ENCODE measurements around the gene KCNT1.

KCNT1 gene

DNA sequence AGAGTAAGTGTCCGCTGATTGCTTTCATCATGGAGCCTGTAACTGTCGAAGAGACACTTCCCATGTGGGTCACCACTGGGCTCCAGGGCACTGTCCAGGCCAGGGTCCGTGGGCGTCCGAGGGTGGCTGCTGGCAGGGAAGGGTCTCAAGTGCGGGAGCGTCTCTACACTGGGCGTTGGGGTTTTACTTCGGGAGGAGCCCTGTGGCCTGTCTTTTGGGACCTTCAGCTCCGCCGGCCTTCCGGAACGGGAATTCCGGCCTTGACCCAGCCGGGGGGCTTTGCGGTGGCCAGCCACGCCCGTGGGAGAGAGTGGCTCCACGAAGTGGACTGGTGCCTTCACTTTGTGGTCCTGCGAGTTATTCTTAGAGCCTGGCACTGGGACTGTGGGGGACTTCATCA lies 119.1 kb downstream of the KCNT1 start:
- H3K4me3 ChIP-seq (ENCODE audit: low read depth, low read length), result no peak overlapping the region
- no peak for DNase-seq (ENCODE audit: low read depth)
- TF ChIP-seq, protein P1, sequence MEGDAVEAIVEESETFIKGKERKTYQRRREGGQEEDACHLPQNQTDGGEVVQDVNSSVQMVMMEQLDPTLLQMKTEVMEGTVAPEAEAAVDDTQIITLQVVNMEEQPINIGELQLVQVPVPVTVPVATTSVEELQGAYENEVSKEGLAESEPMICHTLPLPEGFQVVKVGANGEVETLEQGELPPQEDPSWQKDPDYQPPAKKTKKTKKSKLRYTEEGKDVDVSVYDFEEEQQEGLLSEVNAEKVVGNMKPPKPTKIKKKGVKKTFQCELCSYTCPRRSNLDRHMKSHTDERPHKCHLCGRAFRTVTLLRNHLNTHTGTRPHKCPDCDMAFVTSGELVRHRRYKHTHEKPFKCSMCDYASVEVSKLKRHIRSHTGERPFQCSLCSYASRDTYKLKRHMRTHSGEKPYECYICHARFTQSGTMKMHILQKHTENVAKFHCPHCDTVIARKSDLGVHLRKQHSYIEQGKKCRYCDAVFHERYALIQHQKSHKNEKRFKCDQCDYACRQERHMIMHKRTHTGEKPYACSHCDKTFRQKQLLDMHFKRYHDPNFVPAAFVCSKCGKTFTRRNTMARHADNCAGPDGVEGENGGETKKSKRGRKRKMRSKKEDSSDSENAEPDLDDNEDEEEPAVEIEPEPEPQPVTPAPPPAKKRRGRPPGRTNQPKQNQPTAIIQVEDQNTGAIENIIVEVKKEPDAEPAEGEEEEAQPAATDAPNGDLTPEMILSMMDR (IDR thresholded peaks at IDR 0.05; ENCODE audit: control insufficient read depth, extremely low read depth, insufficient read depth), result no peak

DNA sequence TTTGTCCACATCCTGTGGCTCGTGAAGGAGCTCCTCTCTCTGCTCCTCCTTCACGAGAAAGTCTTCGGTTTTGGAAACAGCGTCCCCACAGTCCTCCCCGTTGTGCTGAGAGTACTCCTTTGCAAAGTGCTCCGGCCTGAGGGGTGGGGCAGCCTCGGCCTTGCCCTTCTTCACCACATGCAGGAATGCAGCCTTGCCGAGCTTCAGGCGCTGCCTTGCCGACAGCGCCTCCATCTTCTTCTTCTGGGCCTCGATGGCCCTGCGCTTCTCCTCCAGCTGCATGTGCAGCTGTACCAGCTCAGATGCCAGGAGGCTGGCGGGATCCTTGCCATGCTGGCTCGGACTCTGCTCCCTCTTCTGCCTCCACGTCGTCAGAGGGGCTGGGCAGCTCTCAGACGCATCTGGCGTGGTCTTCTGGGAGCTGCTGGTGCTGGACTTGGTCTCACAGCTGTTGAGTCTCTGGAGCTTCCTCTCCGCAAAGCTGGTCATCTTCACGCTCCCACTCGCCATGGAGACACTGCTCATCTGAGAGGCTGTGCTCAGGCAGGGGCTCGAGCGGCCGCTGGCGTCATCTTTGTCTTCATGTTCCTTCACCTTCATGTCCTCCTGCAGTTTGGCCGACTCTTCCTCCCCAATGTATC lies 119.9 kb downstream of the KCNT1 start:
- H3K4me3 ChIP-seq (ENCODE audit: low read depth, low read length), result no peak overlapping the region
- no peak for DNase-seq (ENCODE audit: low read depth)
- TF ChIP-seq, protein P1 (IDR thresholded peaks at IDR 0.05; ENCODE audit: control insufficient read depth, extremely low read depth, insufficient read depth), result no peak

DNA sequence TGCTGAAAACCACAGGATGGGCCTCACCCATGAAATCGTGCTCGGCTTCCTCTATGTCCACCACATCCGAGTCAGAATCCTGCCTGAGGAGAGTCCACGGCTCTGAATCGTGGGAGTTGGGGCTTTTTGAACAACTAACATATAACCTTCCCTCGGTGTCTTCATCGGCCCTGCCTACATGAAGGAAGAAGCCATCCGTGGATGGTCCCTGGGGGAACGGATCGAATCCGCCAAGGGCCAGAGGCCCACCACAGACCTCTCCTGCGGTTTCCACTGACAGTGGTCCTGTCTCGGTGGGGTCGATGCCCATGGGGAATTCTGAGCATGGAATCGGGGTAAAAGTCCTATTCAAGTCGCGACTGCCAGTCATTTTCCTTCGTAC lies 120.4 kb downstream of the KCNT1 start:
- TF ChIP-seq, protein P1 (IDR thresholded peaks at IDR 0.05; ENCODE audit: control insufficient read depth, extremely low read depth, insufficient read depth), result no peak
- no peak for DNase-seq (ENCODE audit: low read depth)
- H3K4me3 ChIP-seq (ENCODE audit: low read depth, low read length), result no peak overlapping the region

DNA sequence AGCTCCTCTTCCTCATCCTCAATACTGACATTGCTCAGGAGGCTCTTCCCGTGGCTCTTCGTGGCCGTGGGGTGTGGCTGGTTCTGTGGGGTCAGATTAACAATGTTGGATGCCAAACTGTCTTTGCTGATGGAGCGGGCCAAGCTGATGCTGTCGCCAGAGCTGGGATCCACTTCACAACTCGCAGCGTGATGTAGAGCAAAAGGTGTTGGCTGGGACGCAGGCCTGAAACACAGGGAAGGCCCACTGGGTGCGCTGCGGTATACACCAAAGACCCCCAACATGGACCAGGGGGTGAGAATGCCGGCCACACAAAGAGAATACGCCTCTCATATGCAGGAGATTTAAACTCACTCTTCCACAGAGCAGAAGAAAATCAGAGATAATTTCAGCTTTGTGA lies 121.1 kb downstream of the KCNT1 start:
- TF ChIP-seq, protein P1 (IDR thresholded peaks at IDR 0.05; ENCODE audit: control insufficient read depth, extremely low read depth, insufficient read depth), result no peak
- no peak overlapping the region for H3K4me3 ChIP-seq (ENCODE audit: low read depth, low read length)
- DNase-seq (ENCODE audit: low read depth), result no peak

DNA sequence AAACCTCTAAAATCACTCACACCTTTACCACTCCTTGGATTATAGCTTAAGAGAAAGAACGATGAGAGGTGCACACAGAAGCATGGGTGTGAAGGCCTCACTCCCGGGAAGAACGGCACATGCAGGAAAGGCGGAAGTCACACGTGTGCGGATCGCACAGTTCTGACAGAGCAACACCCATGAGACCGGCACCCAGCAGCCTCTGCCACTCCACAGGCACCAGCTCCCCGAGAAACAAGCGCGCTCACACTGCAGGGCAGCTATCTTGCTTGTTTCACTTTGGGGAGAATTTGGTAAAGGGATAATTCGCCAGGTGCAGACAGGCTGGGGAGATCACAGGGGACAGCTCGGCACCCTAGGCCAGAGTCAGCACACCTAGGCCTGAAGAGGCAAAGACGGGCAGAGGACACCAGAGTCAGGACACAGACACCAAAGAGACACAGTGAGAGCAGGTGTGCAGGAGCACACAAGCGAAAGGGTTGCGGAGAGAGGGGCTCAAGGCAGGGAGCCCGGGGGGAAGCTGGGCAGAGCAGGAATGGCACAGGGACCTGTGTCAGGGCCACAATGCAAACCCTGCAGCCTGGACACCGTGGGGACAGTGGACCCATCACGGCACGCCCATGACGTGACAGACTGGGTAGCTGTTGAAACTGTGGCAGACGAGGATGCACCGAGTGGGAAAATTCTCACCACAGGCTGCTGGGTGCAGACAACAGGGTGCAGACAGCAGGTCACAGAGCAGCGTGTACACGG lies 123.6 kb downstream of the KCNT1 start:
- no peak for DNase-seq (ENCODE audit: low read depth)
- H3K4me3 ChIP-seq (ENCODE audit: low read depth, low read length), result no peak overlapping the region
- TF ChIP-seq, protein P1 (IDR thresholded peaks at IDR 0.05; ENCODE audit: control insufficient read depth, extremely low read depth, insufficient read depth), result no peak

DNA sequence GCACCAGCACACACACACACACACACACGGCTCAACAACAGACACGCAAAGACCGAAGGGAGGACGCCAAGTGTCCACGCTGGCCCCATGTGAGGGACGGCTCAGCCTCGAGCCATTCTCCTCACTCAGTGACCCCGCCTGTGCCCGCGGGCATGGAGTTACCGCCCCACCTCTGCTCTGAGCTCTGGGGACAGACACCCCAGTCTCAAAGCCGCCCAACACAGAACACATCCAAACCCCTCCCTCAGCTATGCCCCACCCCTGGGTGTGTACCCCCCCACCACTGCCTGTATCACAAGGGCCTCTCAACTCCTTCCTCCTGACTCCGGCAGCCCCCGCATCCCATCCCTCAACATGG lies 124.2 kb downstream of the KCNT1 start:
- DNase-seq (ENCODE audit: low read depth), result no peak
- no peak overlapping the region for H3K4me3 ChIP-seq (ENCODE audit: low read depth, low read length)
- TF ChIP-seq, protein P1 (IDR thresholded peaks at IDR 0.05; ENCODE audit: control insufficient read depth, extremely low read depth, insufficient read depth), result no peak

Data from LNCaP clone FGC (cell line).